Brain microvascular endothelial cell (primary cell): ENCODE data around the gene PTPRR.

Source experiments
- DNase-seq: peaks from one replicate; pipeline ENCODE4 v3.0.0-alpha.2; 2020
- H3K27ac ChIP-seq: fragments of 250-450 bp; sonication (Bioruptor Pico); 2 replicates; pipeline ENCODE4 v1.5.1; 2020; ENCODE audit warnings: mild to moderate bottlenecking, moderate library complexity
- H3K27me3 ChIP-seq: fragments of 250-450 bp; sonication (Bioruptor Pico); replicated peaks from 2 replicates; pipeline ENCODE4 v1.5.1; 2020; ENCODE audit warnings: mild to moderate bottlenecking
- H3K36me3 ChIP-seq: fragments of 250-450 bp; sonication (Bioruptor Pico); replicated peaks from 2 replicates; pipeline ENCODE4 v1.5.1; 2020; ENCODE audit warnings: mild to moderate bottlenecking
- H3K4me3 ChIP-seq: 2 replicates; pipeline ENCODE4 v1.5.1; 2011; ENCODE audit warnings: low read depth, mild to moderate bottlenecking, control low read depth, low read length, moderate library complexity
- in situ Hi-C: cut with HindIII; loops from 2 replicates; pipeline ENCODE4 v1.10.0; 2017; ENCODE audit warnings: low sequenced_read_pairs, low pct_ligation_motif_present
- TF ChIP-seq, protein P1 (sequence below): IDR thresholded peaks from 2 replicates; pipeline ENCODE4 v1.5.1; 2011; ENCODE audit warnings: low read depth, mild to moderate bottlenecking, moderate library complexity, low read length, control low read depth, inconsistent platforms; ENCODE audit errors: missing control alignments

The PTPRR gene

GRCh38 chr12:70660620-70661219, 259.8 kb downstream of the PTPRR start:
- in situ Hi-C loops, result no loop called here
- Histone ChIP-seq H3K36me3 (no peaks in the 10 kb centered on the region), H3K27ac (peak overlapping the region; percentile 95), H3K4me3 (no peak overlapping the region), H3K27me3 (no peaks in the 10 kb centered on the region)
- DNase-seq, result peak; percentile 94
- TF ChIP-seq, protein P1, sequence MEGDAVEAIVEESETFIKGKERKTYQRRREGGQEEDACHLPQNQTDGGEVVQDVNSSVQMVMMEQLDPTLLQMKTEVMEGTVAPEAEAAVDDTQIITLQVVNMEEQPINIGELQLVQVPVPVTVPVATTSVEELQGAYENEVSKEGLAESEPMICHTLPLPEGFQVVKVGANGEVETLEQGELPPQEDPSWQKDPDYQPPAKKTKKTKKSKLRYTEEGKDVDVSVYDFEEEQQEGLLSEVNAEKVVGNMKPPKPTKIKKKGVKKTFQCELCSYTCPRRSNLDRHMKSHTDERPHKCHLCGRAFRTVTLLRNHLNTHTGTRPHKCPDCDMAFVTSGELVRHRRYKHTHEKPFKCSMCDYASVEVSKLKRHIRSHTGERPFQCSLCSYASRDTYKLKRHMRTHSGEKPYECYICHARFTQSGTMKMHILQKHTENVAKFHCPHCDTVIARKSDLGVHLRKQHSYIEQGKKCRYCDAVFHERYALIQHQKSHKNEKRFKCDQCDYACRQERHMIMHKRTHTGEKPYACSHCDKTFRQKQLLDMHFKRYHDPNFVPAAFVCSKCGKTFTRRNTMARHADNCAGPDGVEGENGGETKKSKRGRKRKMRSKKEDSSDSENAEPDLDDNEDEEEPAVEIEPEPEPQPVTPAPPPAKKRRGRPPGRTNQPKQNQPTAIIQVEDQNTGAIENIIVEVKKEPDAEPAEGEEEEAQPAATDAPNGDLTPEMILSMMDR, result no peak

DNA sequence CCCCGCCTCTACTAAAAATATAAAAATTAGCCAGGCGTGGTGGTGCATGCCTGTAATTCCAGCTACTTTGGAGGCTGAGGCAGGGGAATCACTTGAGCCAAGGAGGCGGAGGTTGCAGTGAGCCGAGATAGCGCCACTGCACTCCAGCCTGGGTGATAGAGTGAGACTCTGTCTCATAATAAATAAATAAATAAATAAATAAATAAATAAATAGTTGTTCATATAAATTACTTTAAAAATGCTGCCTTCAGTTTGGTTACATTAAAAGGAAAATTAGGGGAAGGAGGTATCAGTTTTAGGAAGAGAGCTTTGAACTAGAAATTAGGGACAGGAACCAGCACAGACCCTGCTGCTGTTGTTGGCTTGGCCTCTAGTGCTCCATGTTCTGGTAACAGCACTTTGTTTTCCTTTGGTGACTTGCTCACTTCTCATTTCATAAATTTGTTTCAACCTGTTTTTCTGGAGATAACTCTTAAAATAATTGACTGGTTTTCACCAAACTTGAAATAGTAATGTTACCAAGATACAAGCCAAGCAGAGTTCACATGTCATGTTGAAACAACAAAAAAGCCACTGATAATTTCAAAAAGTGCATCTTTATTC, 260.4 kb downstream of the PTPRR start:
- no peaks in the 10 kb centered on the region for H3K36me3 ChIP-seq
- no peak for DNase-seq
- no peaks in the 10 kb centered on the region for H3K27me3 ChIP-seq
- in situ Hi-C loops, result no loop called here
- TF ChIP-seq, protein P1, result no peak
- peak overlapping the region; percentile 95 for H3K27ac ChIP-seq
- no peak overlapping the region for H3K4me3 ChIP-seq

GRCh38 chr12:70659077-70659606, 261.4 kb downstream of the PTPRR start:
- Histone ChIP-seq H3K36me3 (no peaks in the 10 kb centered on the region), H3K27me3 (no peaks in the 10 kb centered on the region), H3K4me3 (no peak overlapping the region), H3K27ac (no peak overlapping the region)
- no peak for DNase-seq
- in situ Hi-C loops, result no loop called here
- TF ChIP-seq, protein P1, result no peak

GRCh38 chr12:70657616-70658286, 262.8 kb downstream of the PTPRR start:
- TF ChIP-seq, protein P1, result no peak

GRCh38 chr12:70652451-70652850, 268.1 kb downstream of the PTPRR start:
- no peak for DNase-seq
- TF ChIP-seq, protein P1, result no peak
- in situ Hi-C loops, result no loop called here
- Histone ChIP-seq H3K36me3 (no peaks in the 10 kb centered on the region), H3K27ac (no peak overlapping the region), H3K4me3 (no peak overlapping the region), H3K27me3 (no peaks in the 10 kb centered on the region)

More at GRCh38 chr12:70657616-70658286, 262.8 kb downstream of the PTPRR start:
- no peak overlapping the region for H3K4me3 ChIP-seq
- no peaks in the 10 kb centered on the region for H3K36me3 ChIP-seq
- in situ Hi-C loops, result no loop called here
- DNase-seq, result no peak
- no peaks in the 10 kb centered on the region for H3K27me3 ChIP-seq
- H3K27ac ChIP-seq, result no peak overlapping the region
